Smooth muscle cell (in vitro differentiated cells): ENCODE data around the gene FAM20B. TPM values are rescaled to one million over a fixed set of nuclear protein-coding genes. Genes with fewer than 3 reads are reported as not detected.

Experiments used
- DNase-seq: peaks from one replicate; lab custom pipeline; 2025; ENCODE audit not compliant: unreplicated experiment; lab: John Stamatoyannopoulos, UW
- H2AFZ ChIP-seq: fragments of 200-600 bp; sonication (generic); 2 replicates; pipeline ENCODE4 v1.6.0; 2016; ENCODE audit warnings: antibody characterized with exemption, low read depth, mild to moderate bottlenecking
- H3F3A ChIP-seq: fragments of 200-600 bp; sonication (generic); 2 replicates; pipeline ENCODE4 v1.6.0; 2017; ENCODE audit warnings: antibody characterized with exemption, low read depth
- H3K27ac ChIP-seq: fragments of 200-600 bp; sonication (generic); 2 replicates; pipeline ENCODE4 v1.5.1; 2016; ENCODE audit warnings: low read depth, mild to moderate bottlenecking
- H3K27me3 ChIP-seq: fragments of 200-600 bp; sonication (generic); 2 replicates; pipeline ENCODE4 v1.6.1; 2016; ENCODE audit warnings: low read depth, mild to moderate bottlenecking
- H3K36me3 ChIP-seq: fragments of 200-600 bp; sonication (generic); 2 replicates; pipeline ENCODE4 v1.5.1; 2016; ENCODE audit warnings: low read depth
- H3K4me1 ChIP-seq: fragments of 200-600 bp; sonication (generic); 2 replicates; pipeline ENCODE4 v1.5.1; 2016; ENCODE audit warnings: low read depth
- H3K4me2 ChIP-seq: fragments of 200-600 bp; sonication (generic); 2 replicates; pipeline ENCODE4 v1.6.0; 2016; ENCODE audit warnings: mild to moderate bottlenecking
- H3K4me3 ChIP-seq: fragments of 200-600 bp; sonication (generic); 2 replicates; pipeline ENCODE4 v1.5.1; 2016; ENCODE audit warnings: mild to moderate bottlenecking
- H3K79me2 ChIP-seq: fragments of 200-600 bp; sonication (generic); 2 replicates; pipeline ENCODE4 v1.6.0; 2016; ENCODE audit warnings: low read depth, mild to moderate bottlenecking
- H3K9ac ChIP-seq: fragments of 200-600 bp; sonication (generic); 2 replicates; pipeline ENCODE4 v1.6.0; 2016; ENCODE audit warnings: low read depth
- H3K9me3 ChIP-seq: fragments of 200-600 bp; sonication (generic); replicated peaks from 2 replicates; pipeline ENCODE4 v1.5.1; 2016; ENCODE audit warnings: low read depth
- H4K20me1 ChIP-seq: fragments of 200-600 bp; sonication (generic); 2 replicates; pipeline ENCODE4 v1.6.0; 2016; ENCODE audit warnings: low read depth
- CTCF ChIP-seq: fragments of 200-600 bp; sonication (generic); IDR thresholded peaks from 2 replicates; pipeline ENCODE4 v1.5.1; 2017; ENCODE audit warnings: borderline replicate concordance, mild to moderate bottlenecking, antibody characterized with exemption; ENCODE audit not compliant: insufficient read depth, poor library complexity, severe bottlenecking
- WGBS: methylation state at CpG from one replicate; pipeline ENCODE4 v1.1.7; 2016; ENCODE audit warnings: low lambda C conversion rate; 5-methylcytosine and 5-hydroxymethylcytosine counted together
- polyA plus RNA-seq: library from polyadenylated mRNA; unstranded; fragments of >200 nt; fragmentation: Nextera tagmentation; extraction: Ambion mirVana; gene quantifications from 2 replicates; pipeline ENCODE4 v1.2.1, GENCODE V29; 2016
- total RNA-seq: library from RNA; depleted of rRNA; stranded (reverse); fragments of >200 nt; gene quantifications from 2 replicates; pipeline ENCODE4 v1.2.3, GENCODE V29; 2014

The FAM20B gene
- total and polyA plus RNA-seq, 2 experiments from 2014 or later, result 7.8 to 21.1 TPM

- no peak overlapping the region for H3K9ac ChIP-seq
- no peak for TF ChIP-seq CTCF
These were observed 67.3 kb downstream of the FAM20B start for GRCh38 chr1:179092896-179093461.

GRCh38 chr1:179094818-179095217, 69.1 kb downstream of the FAM20B start:
- Histone ChIP-seq H3K36me3 (peaks cover 20% of the 10 kb centered on the region), H3K4me1 (no peaks in the 10 kb centered on the region), H3K79me2 (no peaks in the 10 kb centered on the region), H3K4me3 (no peak overlapping the region), H3K4me2 (no peak overlapping the region), H3K27ac (no peak overlapping the region), H3F3A (no peaks in the 10 kb centered on the region), H4K20me1 (no peaks in the 10 kb centered on the region), H3K9ac (no peak overlapping the region), H2AFZ (no peak overlapping the region), H3K27me3 (no peaks in the 10 kb centered on the region), H3K9me3 (no peaks in the 10 kb centered on the region)
- TF ChIP-seq CTCF, result no peak
- WGBS, result 93% methylated on average over 5 of the region's 5 CpGs
- no peak for DNase-seq

More at GRCh38 chr1:179092896-179093461, 67.3 kb downstream of the FAM20B start:
- Histone ChIP-seq H4K20me1 (no peaks in the 10 kb centered on the region), H3K4me2 (no peak overlapping the region), H3F3A (no peaks in the 10 kb centered on the region), H3K36me3 (peaks cover 20% of the 10 kb centered on the region), H2AFZ (no peak overlapping the region), H3K9me3 (no peaks in the 10 kb centered on the region), H3K4me1 (no peaks in the 10 kb centered on the region), H3K4me3 (no peak overlapping the region), H3K79me2 (no peaks in the 10 kb centered on the region), H3K27me3 (no peaks in the 10 kb centered on the region), H3K27ac (no peak overlapping the region)
- no peak for DNase-seq
- WGBS, result 94% methylated on average over 9 of the region's 9 CpGs

GRCh38 chr1:179095377-179095776, 69.7 kb downstream of the FAM20B start:
- peaks cover 20% of the 10 kb centered on the region for H3K36me3 ChIP-seq

More at GRCh38 chr1:179095377-179095776, 69.7 kb downstream of the FAM20B start:
- Histone ChIP-seq H3K27me3 (no peaks in the 10 kb centered on the region), H4K20me1 (no peaks in the 10 kb centered on the region), H3K27ac (no peak overlapping the region), H3K79me2 (no peaks in the 10 kb centered on the region), H3K4me2 (no peak overlapping the region), H2AFZ (no peak overlapping the region), H3K4me3 (no peak overlapping the region), H3K9ac (no peak overlapping the region), H3F3A (no peaks in the 10 kb centered on the region), H3K9me3 (no peaks in the 10 kb centered on the region), H3K4me1 (no peaks in the 10 kb centered on the region)
- no peak for DNase-seq
- WGBS, result 93% methylated on average over 4 of the region's 4 CpGs
- TF ChIP-seq CTCF, result no peak
